SKM-1 (cell line): ENCODE measurements around the gene P2RY8.
"Not testable (repeated sequence)": the region's sequence is repeated elsewhere in the genome, so short reads cannot be mapped to it uniquely, and the experiment has no call there.

Source experiments
- DNase-seq: peaks from one replicate; lab custom pipeline; 2025; ENCODE audit not compliant: unreplicated experiment; lab: John Stamatoyannopoulos, UW

Gene P2RY8

GRCh38 chrX:1520350-1520749 lies 16.6 kb downstream of the P2RY8 start:
- DNase-seq, result no peak

- DNase-seq, result no peak
Observed at GRCh38 chrX:1519022-1519497, 17.9 kb downstream of the P2RY8 start.

DNA sequence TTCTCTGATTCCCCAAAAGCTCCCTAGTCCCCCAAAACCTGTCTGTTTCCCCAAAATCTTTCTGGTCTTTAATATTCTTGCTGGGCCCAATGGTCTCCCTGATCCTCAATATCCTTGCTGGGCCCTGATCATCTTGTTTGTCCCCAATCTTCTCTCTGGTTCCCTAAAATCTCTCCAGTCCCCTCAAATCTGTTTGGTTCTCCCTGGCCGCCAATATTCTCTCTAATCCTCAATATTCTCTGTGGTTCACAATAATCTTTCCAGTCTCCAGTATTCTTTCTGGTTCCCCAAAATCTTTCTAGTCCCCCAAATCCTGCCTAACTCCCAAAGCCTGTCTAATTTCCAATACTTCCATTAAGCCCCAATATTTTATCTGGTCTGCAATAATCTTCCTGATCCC lies 18.5 kb downstream of the P2RY8 start:
- no peak for DNase-seq

DNA sequence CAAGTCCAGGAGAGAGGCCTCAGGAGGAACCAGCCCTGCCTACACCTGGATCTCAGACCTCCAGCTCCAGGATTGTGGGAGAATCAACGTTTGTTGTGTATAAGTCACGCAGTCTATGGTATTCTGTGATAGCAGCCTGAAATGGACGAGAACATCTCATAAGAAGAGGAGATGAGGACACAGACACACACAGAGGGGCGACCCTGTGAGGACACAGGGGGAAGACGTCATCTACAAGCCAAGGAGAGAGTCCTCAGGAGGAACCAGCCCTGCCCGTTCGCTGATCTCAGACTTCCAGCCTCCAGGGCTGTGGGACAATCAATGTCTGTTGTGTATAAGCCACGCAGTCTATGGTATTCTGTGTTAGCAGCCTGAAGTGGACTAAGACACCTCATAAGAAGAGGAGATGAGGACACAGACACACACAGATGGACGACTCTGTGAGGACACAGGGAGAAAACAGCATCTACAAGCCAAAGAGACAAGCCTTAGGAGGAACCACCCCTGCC lies 20.3 kb downstream of the P2RY8 start:
- no peak for DNase-seq

- DNase-seq, result no peak
Observed at GRCh38 chrX:1511829-1512228, 25.2 kb downstream of the P2RY8 start.

GRCh38 chrX:1511150-1511549 lies 25.8 kb downstream of the P2RY8 start:
- no peak for DNase-seq

DNA sequence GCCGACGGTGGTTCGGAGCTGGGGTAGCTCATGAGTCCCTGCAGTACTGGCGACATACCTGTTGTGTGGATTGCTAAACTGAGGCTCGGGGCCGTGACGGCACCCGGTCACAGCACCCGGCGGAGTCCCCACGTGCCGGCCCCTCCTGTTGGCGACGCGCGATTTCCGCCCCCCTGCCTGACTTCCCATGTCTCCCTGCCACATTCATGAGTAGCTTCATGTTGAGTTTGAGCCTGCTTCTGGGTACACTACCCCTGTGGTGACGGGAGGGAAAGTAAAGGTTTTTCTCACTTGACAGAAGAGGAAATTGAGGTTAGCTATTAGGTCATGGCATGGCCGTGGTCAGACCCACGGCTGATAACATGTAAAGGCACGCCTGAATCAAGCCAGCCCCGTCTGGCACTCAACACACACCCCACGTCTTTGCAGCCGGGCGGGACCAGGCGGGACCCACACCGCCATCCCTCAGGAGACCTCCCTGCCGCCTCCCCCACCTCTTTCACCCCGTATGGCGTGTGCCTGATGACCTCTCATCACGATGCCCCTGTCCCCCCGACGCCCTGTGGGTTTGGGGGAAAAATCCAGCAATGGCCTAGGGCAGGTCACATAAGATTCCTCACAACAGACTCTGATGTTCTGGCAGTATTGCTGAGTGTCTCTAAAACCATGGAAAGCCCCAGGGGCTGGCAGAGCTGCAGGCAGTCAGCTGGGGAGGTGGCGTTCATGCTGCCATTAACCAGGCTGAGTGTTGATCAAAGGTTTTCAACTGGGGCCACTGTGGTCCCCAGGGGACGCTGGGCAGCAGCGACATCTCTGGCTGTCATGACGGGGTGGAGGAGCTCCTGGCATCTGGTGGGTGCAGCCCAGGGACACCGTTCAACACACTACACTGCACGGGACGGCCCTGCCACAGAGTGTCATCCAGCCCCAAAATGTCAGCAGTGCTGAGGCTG lies 29.2 kb downstream of the P2RY8 start:
- DNase-seq, result peak; percentile 82

GRCh38 chrX:1506916-1507315 lies 30.1 kb downstream of the P2RY8 start:
- no peak for DNase-seq

DNA sequence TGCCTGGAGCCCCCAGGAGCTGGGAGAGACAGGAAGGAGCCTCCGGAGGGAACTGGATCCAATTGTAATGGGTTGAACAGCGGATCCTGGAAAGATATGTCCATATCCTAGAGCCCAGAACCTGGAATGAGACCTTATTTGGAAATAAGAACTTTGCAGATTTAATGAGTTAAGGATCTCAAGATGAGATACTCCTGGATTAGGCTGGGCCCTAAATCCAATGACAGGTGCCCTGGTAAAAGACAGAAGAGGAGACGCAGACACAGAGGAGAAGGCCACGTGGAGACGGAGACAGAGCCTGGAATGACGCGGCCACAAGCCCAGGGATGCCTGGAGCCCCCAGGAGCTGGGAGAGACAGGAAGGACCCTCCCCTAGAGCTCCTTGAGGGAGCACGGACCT lies 34.1 kb downstream of the P2RY8 start:
- no peak for DNase-seq

GRCh38 chrX:1502241-1502640 lies 34.7 kb downstream of the P2RY8 start:
- no peak for DNase-seq

DNA sequence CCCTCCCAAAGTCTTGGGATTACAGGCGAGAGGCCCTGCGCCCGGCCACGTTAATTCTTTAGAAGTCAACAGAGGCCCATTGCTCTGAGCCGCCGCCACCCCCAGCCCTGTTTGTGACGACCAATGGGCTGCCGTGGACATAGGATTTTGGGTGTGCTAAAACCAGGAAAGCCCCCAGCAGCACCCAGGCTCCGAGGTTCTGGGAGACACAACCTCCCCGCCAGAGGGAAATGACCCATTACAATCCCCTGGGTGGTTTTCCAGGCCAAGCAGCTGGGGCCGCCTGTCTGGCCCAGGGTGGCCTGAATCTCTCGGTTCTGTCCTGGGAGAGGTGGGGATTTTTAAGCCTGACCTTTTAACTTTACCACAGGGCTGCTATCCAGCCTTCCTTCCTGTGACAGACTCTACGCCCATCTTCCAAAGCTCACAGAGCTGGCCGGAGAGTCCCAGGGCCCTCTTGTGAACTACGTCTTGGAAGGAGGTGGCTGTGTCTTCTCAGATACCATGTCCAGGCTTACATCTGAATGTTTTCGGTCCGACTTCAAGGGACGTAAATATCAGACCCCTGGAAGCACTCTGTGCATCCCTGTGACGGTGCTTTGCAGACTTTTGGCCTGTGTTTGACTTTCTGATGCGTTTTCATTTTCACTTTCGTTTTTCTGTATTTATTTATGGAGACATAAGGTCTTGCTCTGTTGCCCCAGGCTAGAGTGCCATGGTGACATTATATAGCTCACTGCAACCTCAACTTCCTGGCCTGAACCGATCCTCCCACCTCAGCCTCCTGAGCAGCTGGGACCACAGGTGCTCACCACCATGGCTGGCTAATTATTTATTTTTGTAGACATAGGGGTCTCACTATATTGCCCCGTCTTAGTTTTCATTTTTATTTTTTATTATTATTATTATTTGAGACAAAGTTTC lies 36.0 kb downstream of the P2RY8 start:
- DNase-seq, result no peak

DNA sequence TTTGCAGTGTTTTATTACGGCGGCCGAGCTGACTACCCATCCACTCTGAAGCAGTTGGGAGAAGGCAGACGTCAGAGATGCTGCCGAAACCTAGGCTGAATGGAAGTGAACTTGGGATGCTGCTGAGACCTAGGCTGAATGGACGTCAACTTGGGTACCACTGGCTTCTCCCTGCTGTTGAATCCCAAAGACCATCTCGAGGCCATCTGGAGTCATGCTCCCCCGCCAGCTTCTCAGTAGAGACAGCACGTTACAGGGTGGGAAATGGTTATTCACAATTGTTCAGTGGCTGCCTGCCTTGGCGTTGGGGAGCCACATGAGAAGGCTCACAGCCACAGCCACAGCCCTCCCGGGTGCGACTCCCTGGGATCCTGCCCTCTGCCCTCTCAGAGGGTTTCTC lies 40.9 kb downstream of the P2RY8 start:
- no peak for DNase-seq

GRCh38 chrX:1493877-1494510 lies 43.0 kb downstream of the P2RY8 start:
- DNase-seq, result peak; percentile 66

DNA sequence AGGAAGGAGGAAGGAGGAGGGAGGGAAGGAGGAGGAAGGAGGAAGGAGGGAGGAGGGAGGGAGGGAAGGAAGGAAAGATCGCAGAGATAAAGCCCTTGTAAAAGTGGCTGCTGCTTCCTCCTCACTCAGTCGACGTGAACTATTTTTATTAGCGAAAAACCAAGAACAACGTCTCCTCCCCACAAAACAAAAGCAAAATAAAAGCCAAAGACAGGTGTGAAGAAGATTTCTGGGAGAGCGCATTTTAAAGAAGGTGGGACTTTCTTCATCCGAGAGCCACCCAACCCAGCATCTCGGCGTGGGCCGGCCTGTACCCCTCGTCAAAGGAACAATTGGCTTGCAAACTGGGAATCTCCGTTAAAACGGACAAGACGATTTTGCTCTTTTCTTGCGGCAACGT lies 43.6 kb downstream of the P2RY8 start:
- DNase-seq, result no peak

- DNase-seq, result no peak
Observed at GRCh38 chrX:1492421-1493012, 44.5 kb downstream of the P2RY8 start.

- DNase-seq, result no peak
Observed at GRCh38 chrX:1491851-1492349, 45.1 kb downstream of the P2RY8 start.

DNA sequence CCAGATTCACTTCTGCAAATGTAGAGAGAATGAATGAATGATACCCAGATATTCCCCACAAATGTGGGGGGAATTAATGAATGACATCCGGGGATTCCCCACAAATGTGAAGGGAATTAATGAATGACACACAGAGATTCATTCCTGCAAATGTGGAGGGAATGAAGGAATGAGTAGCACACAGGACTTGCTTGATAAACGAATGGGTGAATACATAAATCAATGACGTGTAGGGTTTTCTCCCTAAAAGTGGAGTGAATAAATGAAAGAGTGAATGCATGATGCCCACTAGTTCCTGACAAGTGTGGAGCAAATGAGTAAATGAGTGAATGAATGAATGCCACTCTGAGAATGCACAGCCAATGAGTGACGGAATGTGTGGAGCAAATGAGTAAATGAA lies 45.7 kb downstream of the P2RY8 start:
- DNase-seq, result not testable (repeated sequence)

DNA sequence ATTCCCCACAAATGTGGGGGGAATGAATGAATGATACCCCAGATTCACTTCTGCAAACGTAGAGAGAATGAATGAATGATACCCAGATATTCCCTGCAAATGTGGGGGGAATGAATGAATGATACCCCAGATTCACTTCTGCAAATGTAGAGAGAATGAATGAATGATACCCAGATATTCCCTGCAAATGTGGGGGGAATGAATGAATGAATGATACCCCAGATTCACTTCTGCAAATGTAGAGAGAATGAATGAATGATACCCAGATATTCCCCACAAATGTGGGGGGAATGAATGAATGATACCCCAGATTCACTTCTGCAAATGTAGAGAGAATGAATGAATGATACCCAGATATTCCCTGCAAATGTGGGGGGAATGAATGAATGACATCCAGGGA lies 46.3 kb downstream of the P2RY8 start:
- DNase-seq, result not testable (repeated sequence)

GRCh38 chrX:1489354-1489753 lies 47.6 kb downstream of the P2RY8 start:
- DNase-seq, result not testable (repeated sequence)

- no peak for DNase-seq
Observed at GRCh38 chrX:1488745-1489144, 48.2 kb downstream of the P2RY8 start.
